Activated T-cell treated with anti-CD3 and anti-CD28 coated beads, Interleukin-2, amount 50 U/mL, for 48 hours (primary cell): Measurements from ENCODE around the gene KRTAP13-4.

Source experiments
- DNase-seq, 2 experiments: peaks; one replicate each; pipeline ENCODE4 v3.0.0-alpha.2; 2020

KRTAP13-4 gene

GRCh38 chr21:30430170-30430655, at the start of gene KRTAP13-4:
Gene KRTAP13-4, plus strand, starts transcription at chr21:30430220. Its CDS starts 56 bp downstream, at chr21:30430276.
- DNase-seq = no peak

GRCh38 chr21:30382201-30382600, 47.8 kb upstream of the KRTAP13-4 start:
- DNase-seq = no peak

GRCh38 chr21:30391492-30392025, 38.5 kb upstream of the KRTAP13-4 start:
- no peak for DNase-seq

GRCh38 chr21:30395731-30396130, 34.3 kb upstream of the KRTAP13-4 start, which contains the start of gene KRTAP13-1:
Gene KRTAP13-1, plus strand, starts transcription at chr21:30396031. Its CDS starts 56 bp downstream, at chr21:30396087.
- DNase-seq = no peak

- DNase-seq = peak; percentile 18 to 19
Observed at GRCh38 chr21:30408782-30409494, 21.1 kb upstream of the KRTAP13-4 start.

GRCh38 chr21:30415993-30416392, 14.0 kb upstream of the KRTAP13-4 start:
- no peak for DNase-seq

- no peak for DNase-seq
Observed at GRCh38 chr21:30425826-30426225, 4.2 kb upstream of the KRTAP13-4 start, which contains the start of gene KRTAP13-3. Gene KRTAP13-3, minus strand, starts transcription at chr21:30425926. Its CDS starts 14 bp downstream, at chr21:30425912.

- no peak for DNase-seq
Observed at GRCh38 chr21:30426731-30427130, 3.3 kb upstream of the KRTAP13-4 start.

- peak; percentile 27 to 30 for DNase-seq
Observed at GRCh38 chr21:30434033-30434631, 4.1 kb downstream of the KRTAP13-4 start.

- no peak for DNase-seq
Observed at GRCh38 chr21:30437010-30437565, 7.1 kb downstream of the KRTAP13-4 start.

GRCh38 chr21:30439975-30440374, 10.0 kb downstream of the KRTAP13-4 start, which contains the start of gene KRTAP15-1:
Gene KRTAP15-1, plus strand, starts transcription at chr21:30440275. Its CDS starts 53 bp downstream, at chr21:30440328.
- no peak for DNase-seq

- no peak for DNase-seq
Observed at GRCh38 chr21:30443226-30443625, 13.2 kb downstream of the KRTAP13-4 start.

- DNase-seq = no peak
Observed at GRCh38 chr21:30444204-30444603, 14.2 kb downstream of the KRTAP13-4 start.

- no peak for DNase-seq
Observed at GRCh38 chr21:30447056-30447455, 17.0 kb downstream of the KRTAP13-4 start.

GRCh38 chr21:30448514-30448913, 18.5 kb downstream of the KRTAP13-4 start:
- DNase-seq = no peak

- no peak for DNase-seq
Observed at GRCh38 chr21:30463713-30464112, 33.7 kb downstream of the KRTAP13-4 start.

- DNase-seq = no peak
Observed at GRCh38 chr21:30468900-30469714, 39.1 kb downstream of the KRTAP13-4 start.

GRCh38 chr21:30478004-30478403, 48.0 kb downstream of the KRTAP13-4 start:
- no peak for DNase-seq

GRCh38 chr21:30479259-30479658, 49.2 kb downstream of the KRTAP13-4 start:
- DNase-seq = no peak

GRCh38 chr21:30480145-30480544, 50.1 kb downstream of the KRTAP13-4 start, which contains the start of gene KRTAP19-1:
Gene KRTAP19-1, minus strand, starts transcription at chr21:30480367. Its CDS starts 50 bp downstream, at chr21:30480317.
- no peak for DNase-seq
